K562 (cell line): ENCODE results near the gene HINT3. TPM values are rescaled to one million over a fixed set of nuclear protein-coding genes. Genes with fewer than 3 reads are reported as not detected.

Source experiments
- ATF6 ChIP-seq: sonication (generic); formaldehyde crosslinking; IDR thresholded peaks from 2 replicates; pipeline ENCODE4 v1.4.0; 2020; ENCODE audit warnings: mild to moderate bottlenecking, missing genetic modification reagents
- ATF7 ChIP-seq: fragments of 450-650 bp; IDR thresholded peaks from 2 replicates; pipeline ENCODE4 v1.7.1; 2014; ENCODE audit warnings: mild to moderate bottlenecking, moderate library complexity
- CAMTA2 ChIP-seq: fragments of 250-450 bp; sonication (Bioruptor Pico); conservative IDR thresholded peaks from 2 replicates; pipeline ENCODE4 v1.5.1; 2022
- CHD2 ChIP-seq: IDR thresholded peaks from 2 replicates; pipeline ENCODE4 v1.6.1; 2011; ENCODE audit warnings: low read depth, low read length
- FOXP1 ChIP-seq: sonication (generic); formaldehyde crosslinking; IDR thresholded peaks from 2 replicates; pipeline ENCODE4 v1.8.0; 2022; ENCODE audit warnings: mild to moderate bottlenecking, missing genetic modification reagents
- GABPA ChIP-seq: fragments of 200-800 bp; sonication (Bioruptor generic); conservative IDR thresholded peaks from 2 replicates; pipeline ENCODE4 v1.6.1; 2016; ENCODE audit warnings: low read depth, missing genetic modification characterization, missing compliant biosample characterization
- HNRNPL ChIP-seq: fragments of 200-400 bp; formaldehyde crosslinking; IDR thresholded peaks from 2 replicates; pipeline ENCODE4 v1.6.1; 2017; ENCODE audit warnings: low read depth, mild to moderate bottlenecking, low read length
- HNRNPLL ChIP-seq: fragments of 200-400 bp; formaldehyde crosslinking; IDR thresholded peaks from 2 replicates; pipeline ENCODE4 v1.6.1; 2017; ENCODE audit warnings: low read length, low read depth, mild to moderate bottlenecking; ENCODE audit not compliant: poor library complexity, severe bottlenecking
- L3MBTL2 ChIP-seq: fragments of 450-650 bp; IDR thresholded peaks from 2 replicates; pipeline ENCODE4 v1.6.1; 2016; ENCODE audit warnings: mild to moderate bottlenecking, moderate library complexity
- LEF1 ChIP-seq: fragments of 450-650 bp; IDR thresholded peaks from 2 replicates; pipeline ENCODE4 v1.6.1; 2016; ENCODE audit warnings: mild to moderate bottlenecking
- MTA1 ChIP-seq: fragments of 450-650 bp; IDR thresholded peaks from 2 replicates; pipeline ENCODE4 v1.6.1; 2017; ENCODE audit warnings: borderline replicate concordance
- NFE2L1 ChIP-seq: fragments of 450-650 bp; IDR thresholded peaks from 2 replicates; pipeline ENCODE4 v1.6.1; 2016; ENCODE audit warnings: missing genetic modification characterization, low read depth, mild to moderate bottlenecking, missing compliant biosample characterization, moderate library complexity, borderline replicate concordance
- NR3C1 ChIP-seq: sonication (generic); formaldehyde crosslinking; IDR thresholded peaks from 2 replicates; pipeline ENCODE4 v1.8.1; 2022; ENCODE audit warnings: missing genetic modification reagents
- POLR2AphosphoS5 ChIP-seq: IDR thresholded peaks from 2 replicates; pipeline ENCODE4 v1.6.1; 2011; ENCODE audit warnings: mild to moderate bottlenecking, low read depth, low read length, moderate library complexity; ENCODE audit not compliant: control insufficient read depth, insufficient read depth
- POLR2G ChIP-seq: fragments of 200-400 bp; formaldehyde crosslinking; IDR thresholded peaks from 2 replicates; pipeline ENCODE4 v1.6.1; 2017; ENCODE audit warnings: low read depth, mild to moderate bottlenecking, antibody characterized with exemption, low read length, moderate library complexity
- PPARD ChIP-seq: fragments of 250-450 bp; sonication (Bioruptor Pico); IDR thresholded peaks from 2 replicates; pipeline ENCODE4 v1.8.0; 2022; ENCODE audit warnings: inconsistent platforms, mild to moderate bottlenecking, moderate library complexity
- RFX1 ChIP-seq: fragments of 450-650 bp; IDR thresholded peaks from 2 replicates; pipeline ENCODE4 v1.6.1; 2016; ENCODE audit warnings: mild to moderate bottlenecking, moderate library complexity
- SMARCA4 ChIP-seq: fragments of 450-650 bp; IDR thresholded peaks from 2 replicates; pipeline ENCODE4 v1.6.1; 2016
- TAF1 ChIP-seq: IDR thresholded peaks from 2 replicates; pipeline ENCODE4 v1.6.1; 2011; ENCODE audit warnings: mild to moderate bottlenecking, low read length, moderate library complexity; ENCODE audit not compliant: insufficient read depth, control insufficient read depth, severe bottlenecking; ENCODE audit errors: extremely low read depth
- TEAD1 ChIP-seq, 2 experiments: fragments of 450-650 bp in 1 of 2; sonication (generic) in 1 of 2; formaldehyde crosslinking; IDR thresholded peaks; 2 replicates each; pipeline versions ENCODE4 v1.4.0 to v1.8.0; 2020 to 2022; ENCODE audit warnings: mild to moderate bottlenecking in 2 of 2, missing genetic modification reagents in 1 of 2
- TEAD4 ChIP-seq, 2 experiments: sonication (generic) in 1 of 2; formaldehyde crosslinking in 1 of 2; IDR thresholded peaks; 2 replicates each; pipeline versions ENCODE4 v1.6.1 to v1.8.0; 2012 to 2022; ENCODE audit warnings: borderline replicate concordance in 1 of 2, inconsistent platforms in 1 of 2, low read length in 1 of 2, mild to moderate bottlenecking in 1 of 2, missing genetic modification reagents in 1 of 2
- YY1 ChIP-seq, 3 experiments: IDR thresholded peaks; 2 replicates each; pipeline ENCODE4 v1.6.1; 2011; ENCODE audit warnings: low read length in 2 of 3, mild to moderate bottlenecking in 2 of 3, moderate library complexity in 2 of 3, borderline replicate concordance in 1 of 3, control low read depth in 1 of 3, low read depth in 1 of 3; ENCODE audit not compliant: insufficient read depth in 3 of 3, insufficient replicate concordance in 2 of 3, control insufficient read depth in 1 of 3, insufficient read length in 1 of 3; ENCODE audit errors: extremely low read depth in 1 of 3
- ZNF3 ChIP-seq: fragments of 250-450 bp; sonication (Bioruptor Pico); IDR thresholded peaks from 2 replicates; pipeline ENCODE4 v1.5.0; 2021; ENCODE audit warnings: mild to moderate bottlenecking, moderate library complexity
- polyA plus RNA-seq, 8 experiments: library from polyadenylated mRNA; depleted of rRNA in 4 of 8; stranded (reverse) in 5 of 8; unstranded in 3 of 8; fragments of >200 nt; fragmentation: Nextera tagmentation in 2 of 8; fragmentation: Illumina TruSeq in 1 of 8; extraction: Ambion mirVana in 2 of 8; extraction: Trizol in 1 of 8; gene quantifications; 2 replicates each; pipeline versions ENCODE4 v1.2.1 to v1.2.3, GENCODE V29; 2011 to 2014; ENCODE audit warnings: inconsistent platforms in 1 of 8, missing spikeins in 1 of 8
- total RNA-seq, 7 experiments: library from RNA; depleted of rRNA in 6 of 7; stranded (reverse); fragments of >200 nt in 6 of 7; fragmentation: Illumina TruSeq in 2 of 7; extraction: Trizol in 2 of 7; gene quantifications; 2 replicates each; pipeline versions ENCODE4 v1.2.1 to v1.2.3, GENCODE V29; 2011 to 2021; ENCODE audit warnings: low replicate concordance in 1 of 7
- TF ChIP-seq, protein P1 (sequence below): sonication (generic); formaldehyde crosslinking; IDR thresholded peaks from 2 replicates; pipeline ENCODE4 v1.8.1; 2023; ENCODE audit warnings: mild to moderate bottlenecking, missing genetic modification reagents

HINT3 gene
- total and polyA plus RNA-seq, 9 of the 15 experiments (the other 6 are each of a cell fraction or from before 2014, with no cell fraction given), result 1.4 to 16.6 (median 10.8) TPM

GRCh38 chr6:125986301-125987025, 29.9 kb downstream of the HINT3 start, which contains the start of gene TRMT11 (continued):
- TF ChIP-seq, protein P1, sequence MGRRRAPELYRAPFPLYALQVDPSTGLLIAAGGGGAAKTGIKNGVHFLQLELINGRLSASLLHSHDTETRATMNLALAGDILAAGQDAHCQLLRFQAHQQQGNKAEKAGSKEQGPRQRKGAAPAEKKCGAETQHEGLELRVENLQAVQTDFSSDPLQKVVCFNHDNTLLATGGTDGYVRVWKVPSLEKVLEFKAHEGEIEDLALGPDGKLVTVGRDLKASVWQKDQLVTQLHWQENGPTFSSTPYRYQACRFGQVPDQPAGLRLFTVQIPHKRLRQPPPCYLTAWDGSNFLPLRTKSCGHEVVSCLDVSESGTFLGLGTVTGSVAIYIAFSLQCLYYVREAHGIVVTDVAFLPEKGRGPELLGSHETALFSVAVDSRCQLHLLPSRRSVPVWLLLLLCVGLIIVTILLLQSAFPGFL (CRISPR knock-in tag), result peak; percentile 93; the same call in 1 of the 2 replicates
- TF ChIP-seq POLR2AphosphoS5, result peak; percentile 81
- no peak for TF ChIP-seq HNRNPL
- TF ChIP-seq SMARCA4, result 0 out of 2 replicates have a peak, but pooled peaks have one; percentile 24
- peak; percentile 94 for TF ChIP-seq TAF1
- TF ChIP-seq MTA1, result 0 out of 2 replicates have a peak, but pooled peaks have one; percentile 34
- TF ChIP-seq POLR2G, result peak; percentile 98
- TF ChIP-seq ZNF3 (CRISPR knock-in tag), result no peak
- TF ChIP-seq TEAD4 (IDR thresholded peaks at IDR 0.05; ENCODE audit: low read length), result no peak; the same call in 1 of the 2 replicates
- no peak for TF ChIP-seq TEAD4 (CRISPR knock-in tag; IDR thresholded peaks at IDR 0.05; ENCODE audit: borderline replicate concordance)
- peak; percentile 95 for TF ChIP-seq GABPA (tag)
- 0 out of 2 replicates have a peak, but pooled peaks have one; percentile 44 for TF ChIP-seq LEF1
- peak; percentile 87 to 97 (median 95) for TF ChIP-seq YY1 (IDR thresholded peaks at IDR 0.05; ENCODE audit: borderline replicate concordance in 1 of 3, control insufficient read depth in 1 of 3, extremely low read depth in 1 of 3, insufficient read depth in 3 of 3, insufficient read length in 1 of 3, insufficient replicate concordance in 2 of 3, low read depth in 1 of 3, low read length in 2 of 3)
- TF ChIP-seq FOXP1, result peak; percentile 69; the same call in 1 of the 2 replicates
- TF ChIP-seq TEAD1 (CRISPR knock-in tag; IDR thresholded peaks at IDR 0.05), result peak in 1 of 2 experiments; percentile 64; a peak in 1 of 4 replicates
- peak; percentile 62; the same call in 1 of the 2 replicates for TF ChIP-seq L3MBTL2
- peak; percentile 76; the same call in 1 of the 2 replicates for TF ChIP-seq ATF7
- no peak for TF ChIP-seq NFE2L1 (tag)
- no peak for TF ChIP-seq PPARD (CRISPR knock-in tag)
- peak; percentile 67; the same call in 1 of the 2 replicates for TF ChIP-seq CHD2
- TF ChIP-seq RFX1, result peak; percentile 76
- no peak for TF ChIP-seq ATF6
- no peak for TF ChIP-seq NR3C1
- TF ChIP-seq HNRNPLL, result peak; percentile 68
- TF ChIP-seq CAMTA2 (CRISPR knock-in tag), result 0 out of 2 replicates have a peak, but pooled peaks have one; percentile 70
